Vagina (tissue), 2 donors: Measurements from ENCODE around the gene RUNX2. TPM values are rescaled to one million over a fixed set of nuclear protein-coding genes. Genes with fewer than 3 reads are reported as not detected.
A peak's percentile ranks its signal among the peaks of the same experiment; 100 is the strongest.

Experiments used
- DNase-seq, 2 donors: peaks; one replicate each; pipeline ENCODE4 v3.0.0-alpha.2; 2017; ENCODE audit errors: extremely low spot score in 2 of 2
- H3K27ac ChIP-seq: fragments of 200-600 bp; sonication (generic); one replicate; pipeline ENCODE4 v1.5.1; 2019
- H3K27me3 ChIP-seq: fragments of 200-600 bp; sonication (generic); one replicate; pipeline ENCODE4 v1.5.1; 2019
- H3K36me3 ChIP-seq, 2 donors: fragments of 200-600 bp; sonication (generic); one replicate each; pipeline ENCODE4 v1.5.1; 2017 to 2019
- H3K4me1 ChIP-seq: fragments of 200-600 bp; sonication (generic); one replicate; pipeline ENCODE4 v1.5.1; 2019
- H3K4me3 ChIP-seq, 2 donors: fragments of 200-600 bp; sonication (generic); 1 replicate in 1 of 2; 2 replicates in 1 of 2; pipeline ENCODE4 v1.5.1; 2016 to 2019
- H3K9me3 ChIP-seq: fragments of 200-600 bp; sonication (generic); one replicate; pipeline ENCODE4 v1.5.1; 2019
- POLR2A ChIP-seq, 2 donors: fragments of 450-650 bp; IDR thresholded peaks; one replicate each; pipeline ENCODE4 v1.6.1; 2017; ENCODE audit warnings: antibody characterized with exemption in 2 of 2, mild to moderate bottlenecking in 2 of 2, moderate library complexity in 2 of 2
- POLR2AphosphoS5 ChIP-seq, 2 donors: sonication (generic); formaldehyde crosslinking; IDR thresholded peaks; one replicate each; pipeline ENCODE4 v1.9.0; 2017; ENCODE audit warnings: antibody characterized with exemption in 2 of 2, mild to moderate bottlenecking in 2 of 2, low read depth in 1 of 2; ENCODE audit not compliant: insufficient read depth in 1 of 2
- intact Hi-C: fragments of 100-400 bp; cut with DNase I; formaldehyde crosslinking; loops from one replicate; pipeline ENCODE4 v1.15.1; 2023
- total RNA-seq: library from RNA; depleted of rRNA; stranded (reverse); fragments of >200 nt; gene quantifications from one replicate; pipeline ENCODE4 v1.2.3, GENCODE V29; 2016
- TF ChIP-seq, protein P1 (sequence below), 3 experiments: fragments of 450-650 bp in 2 of 3; fragments of 200-600 bp in 1 of 3; sonication (generic) in 1 of 3; IDR thresholded peaks; one replicate each; pipeline ENCODE4 v1.5.1; 2017 to 2019; ENCODE audit warnings: antibody characterized with exemption in 3 of 3, mild to moderate bottlenecking in 2 of 3, moderate library complexity in 2 of 3

The RUNX2 gene
- total RNA-seq, 1 donor from 2014 or later: 13.0 TPM

DNA sequence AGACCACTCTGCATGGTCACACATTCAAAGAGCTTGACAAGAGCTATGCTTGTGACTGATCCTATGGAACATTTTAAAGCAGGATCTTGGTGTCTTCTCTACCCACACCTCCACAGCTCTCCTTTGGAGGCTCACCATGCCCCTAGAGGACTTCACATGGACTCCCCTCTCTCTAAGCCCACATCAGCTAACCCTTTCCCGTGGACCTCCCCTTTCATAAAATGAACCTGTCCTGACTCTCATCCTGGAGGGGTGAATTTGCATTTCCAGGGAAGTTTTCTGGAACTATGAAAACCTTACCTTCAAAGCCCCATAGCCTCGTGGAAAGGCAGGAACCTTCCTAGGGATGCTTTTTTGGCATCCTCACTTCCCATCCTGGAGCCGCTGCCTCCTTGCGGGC lies 234.0 kb downstream of the RUNX2 start:
- intact Hi-C loops: no loop called here
- Histone ChIP-seq H3K4me1 (peaks cover 9% of the 10 kb centered on the region), H3K27ac (no peak overlapping the region), H3K4me3 (no peak overlapping the region), H3K27me3 (no peaks in the 10 kb centered on the region), H3K36me3 (no peaks in the 10 kb centered on the region), H3K9me3 (no peaks in the 10 kb centered on the region)
- peak in 1 of 2 donors; percentile 71 for DNase-seq
- TF ChIP-seq, protein P1, sequence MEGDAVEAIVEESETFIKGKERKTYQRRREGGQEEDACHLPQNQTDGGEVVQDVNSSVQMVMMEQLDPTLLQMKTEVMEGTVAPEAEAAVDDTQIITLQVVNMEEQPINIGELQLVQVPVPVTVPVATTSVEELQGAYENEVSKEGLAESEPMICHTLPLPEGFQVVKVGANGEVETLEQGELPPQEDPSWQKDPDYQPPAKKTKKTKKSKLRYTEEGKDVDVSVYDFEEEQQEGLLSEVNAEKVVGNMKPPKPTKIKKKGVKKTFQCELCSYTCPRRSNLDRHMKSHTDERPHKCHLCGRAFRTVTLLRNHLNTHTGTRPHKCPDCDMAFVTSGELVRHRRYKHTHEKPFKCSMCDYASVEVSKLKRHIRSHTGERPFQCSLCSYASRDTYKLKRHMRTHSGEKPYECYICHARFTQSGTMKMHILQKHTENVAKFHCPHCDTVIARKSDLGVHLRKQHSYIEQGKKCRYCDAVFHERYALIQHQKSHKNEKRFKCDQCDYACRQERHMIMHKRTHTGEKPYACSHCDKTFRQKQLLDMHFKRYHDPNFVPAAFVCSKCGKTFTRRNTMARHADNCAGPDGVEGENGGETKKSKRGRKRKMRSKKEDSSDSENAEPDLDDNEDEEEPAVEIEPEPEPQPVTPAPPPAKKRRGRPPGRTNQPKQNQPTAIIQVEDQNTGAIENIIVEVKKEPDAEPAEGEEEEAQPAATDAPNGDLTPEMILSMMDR (IDR thresholded peaks at IDR 0.05): no peak
- TF ChIP-seq POLR2AphosphoS5 (IDR thresholded peaks at IDR 0.05; ENCODE audit: insufficient read depth in 1 of 2, low read depth in 1 of 2) (no peak), POLR2A (IDR thresholded peaks at IDR 0.05) (no peak)

DNA sequence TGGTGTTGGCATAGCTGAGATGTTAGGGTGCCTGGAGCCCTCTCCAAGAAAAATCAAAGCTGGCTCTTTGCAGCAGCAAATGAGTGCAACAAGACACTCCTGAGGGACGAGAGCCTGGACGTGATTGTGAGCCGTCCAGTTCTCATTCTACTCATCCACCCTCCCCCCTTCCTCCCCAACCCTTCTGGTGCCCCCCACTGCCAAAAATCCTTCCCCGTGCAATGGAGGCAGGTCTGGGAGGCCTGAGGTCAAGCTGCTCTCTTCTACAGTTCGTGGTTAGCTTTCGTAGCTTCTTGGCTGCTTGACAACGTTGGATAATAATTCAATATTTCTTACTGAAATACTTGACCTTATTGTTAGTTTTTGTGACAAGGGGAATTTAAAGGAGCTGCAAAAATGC lies 234.9 kb downstream of the RUNX2 start:
- Histone ChIP-seq H3K27ac (no peak overlapping the region), H3K9me3 (no peaks in the 10 kb centered on the region), H3K4me3 (no peak overlapping the region), H3K27me3 (no peaks in the 10 kb centered on the region), H3K36me3 (no peaks in the 10 kb centered on the region), H3K4me1 (peaks cover 8% of the 10 kb centered on the region)
- TF ChIP-seq POLR2AphosphoS5 (IDR thresholded peaks at IDR 0.05; ENCODE audit: insufficient read depth in 1 of 2, low read depth in 1 of 2) (no peak), POLR2A (IDR thresholded peaks at IDR 0.05) (no peak)
- TF ChIP-seq, protein P1 (IDR thresholded peaks at IDR 0.05): no peak
- intact Hi-C loops: no loop called here
- DNase-seq: peak in 1 of 2 donors; percentile 69

DNA sequence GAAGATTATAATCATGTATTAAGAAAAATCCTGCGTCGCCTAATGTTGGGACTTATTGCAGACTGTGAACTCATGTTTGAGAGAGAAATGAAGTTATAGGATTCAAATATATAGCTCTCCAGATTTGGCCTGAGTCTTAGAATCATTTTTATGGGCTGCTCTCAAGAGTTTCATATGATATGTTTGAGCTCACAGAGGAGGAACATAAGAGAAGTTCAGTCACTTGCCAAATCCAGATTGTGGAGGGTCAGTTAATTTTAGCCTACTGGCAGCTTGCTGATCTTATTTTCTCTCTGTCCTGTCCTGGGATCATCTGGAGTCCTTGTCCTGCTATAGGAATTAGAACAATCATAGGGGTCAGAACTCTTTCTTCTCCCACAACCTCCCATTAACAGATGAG lies 235.7 kb downstream of the RUNX2 start:
- intact Hi-C loops: no loop called here
- Histone ChIP-seq H3K9me3 (no peaks in the 10 kb centered on the region), H3K27me3 (no peaks in the 10 kb centered on the region), H3K36me3 (no peaks in the 10 kb centered on the region), H3K4me3 (no peak overlapping the region), H3K4me1 (peaks cover 8% of the 10 kb centered on the region), H3K27ac (no peak overlapping the region)
- DNase-seq: no peak
- TF ChIP-seq, protein P1 (IDR thresholded peaks at IDR 0.05): no peak
- TF ChIP-seq POLR2A (IDR thresholded peaks at IDR 0.05): no peak
- no peak for TF ChIP-seq POLR2AphosphoS5 (IDR thresholded peaks at IDR 0.05; ENCODE audit: insufficient read depth in 1 of 2, low read depth in 1 of 2)

DNA sequence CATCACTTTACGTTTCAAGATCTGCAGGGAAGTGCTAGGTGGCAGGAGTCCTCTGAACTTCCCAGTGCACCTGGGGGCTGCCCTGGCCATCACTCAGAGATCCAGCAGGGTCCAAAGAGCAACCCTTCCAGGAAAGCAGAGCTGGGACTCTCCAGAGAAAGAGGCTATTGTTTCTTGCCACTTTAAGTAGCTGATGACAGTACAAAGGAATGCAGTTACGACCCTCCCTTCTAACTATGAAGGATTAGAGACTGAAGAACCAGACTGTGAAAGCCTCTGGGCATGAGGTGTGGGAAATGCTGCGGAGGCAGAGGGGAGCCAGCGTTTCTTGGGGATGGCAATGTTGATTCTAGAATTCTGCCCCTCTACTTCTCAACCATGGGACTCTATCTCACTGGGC lies 238.8 kb downstream of the RUNX2 start:
- H3K27ac ChIP-seq: no peak overlapping the region
- no peaks in the 10 kb centered on the region for H3K27me3 ChIP-seq
- TF ChIP-seq POLR2A (IDR thresholded peaks at IDR 0.05) (no peak), POLR2AphosphoS5 (IDR thresholded peaks at IDR 0.05; ENCODE audit: insufficient read depth in 1 of 2, low read depth in 1 of 2) (no peak)
- TF ChIP-seq, protein P1 (IDR thresholded peaks at IDR 0.05): no peak
- no peak overlapping the region for H3K4me3 ChIP-seq
- DNase-seq: peak in 1 of 2 donors; percentile 42
- no peaks in the 10 kb centered on the region for H3K9me3 ChIP-seq
- no peaks in the 10 kb centered on the region for H3K36me3 ChIP-seq
- peaks cover 8% of the 10 kb centered on the region for H3K4me1 ChIP-seq
- intact Hi-C loops: no loop called here

DNA sequence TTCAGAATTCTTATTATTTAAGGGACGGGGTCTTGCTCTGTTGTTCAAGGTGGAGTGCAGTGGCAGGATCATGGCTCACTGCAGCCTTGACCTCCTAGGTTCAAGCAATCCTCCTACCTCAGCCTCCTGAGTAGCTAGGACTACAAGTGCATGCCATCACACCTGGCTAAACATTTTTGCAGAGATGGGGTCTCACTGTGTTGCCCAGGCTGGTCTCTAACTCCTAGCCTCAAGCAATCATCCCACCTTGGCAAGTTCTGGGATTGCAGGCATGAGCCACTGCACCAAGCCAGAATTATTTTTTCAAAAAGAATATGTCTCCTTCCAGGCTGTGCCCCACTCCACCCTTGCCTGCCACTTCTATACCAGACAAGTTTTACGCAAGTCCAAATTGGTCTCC lies 239.7 kb downstream of the RUNX2 start:
- no peaks in the 10 kb centered on the region for H3K9me3 ChIP-seq
- DNase-seq: peak in 1 of 2 donors; percentile 47
- TF ChIP-seq POLR2A (IDR thresholded peaks at IDR 0.05): no peak
- no peak overlapping the region for H3K4me3 ChIP-seq
- H3K27ac ChIP-seq: no peak overlapping the region
- intact Hi-C loops: no loop called here
- peaks cover 7% of the 10 kb centered on the region for H3K4me1 ChIP-seq
- H3K36me3 ChIP-seq: no peaks in the 10 kb centered on the region
- no peaks in the 10 kb centered on the region for H3K27me3 ChIP-seq
